Measurements from ENCODE around the gene CRYBA2. TPM values are rescaled to one million over a fixed set of nuclear protein-coding genes. Genes with fewer than 3 reads are reported as not detected.

CRYBA2 gene
- total RNA-seq, 1 donor from 2014 or later, result not detected

DNA sequence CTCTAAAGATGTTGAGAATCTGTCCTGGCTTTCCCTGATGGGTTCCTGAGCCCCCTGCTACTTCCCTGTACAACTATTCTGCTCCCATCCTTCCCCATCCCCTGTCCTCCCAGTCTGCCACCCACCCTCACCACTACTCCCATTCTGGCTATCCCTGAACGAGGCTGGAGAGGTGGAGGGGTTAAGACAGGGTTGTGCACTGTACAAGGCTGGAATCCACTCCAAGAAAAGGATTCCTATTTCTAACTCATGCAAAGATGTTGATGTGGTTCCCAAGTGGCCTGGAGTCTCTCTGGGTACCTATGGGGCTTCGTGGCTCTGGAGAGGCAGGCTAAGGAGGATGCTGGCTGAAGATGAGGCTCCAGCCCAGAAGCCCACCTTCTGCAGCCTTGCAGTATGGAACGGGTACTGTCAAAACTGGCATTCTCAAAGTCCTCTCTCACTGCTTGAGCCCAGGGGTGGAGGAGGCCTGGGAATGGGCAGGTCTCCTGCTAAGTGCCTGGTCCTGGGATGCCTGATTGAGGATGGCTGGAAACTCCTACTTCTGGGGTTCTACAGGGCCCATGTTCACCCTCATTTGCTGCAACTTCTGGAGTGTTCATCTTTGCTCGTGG is 7.0 kb downstream of the CRYBA2 start:
- ATAC-seq (no peak), DNase-seq (ENCODE audit: missing footprints) (no peak)
- intact Hi-C loops (cut with DNase I), result no loop called here

DNA sequence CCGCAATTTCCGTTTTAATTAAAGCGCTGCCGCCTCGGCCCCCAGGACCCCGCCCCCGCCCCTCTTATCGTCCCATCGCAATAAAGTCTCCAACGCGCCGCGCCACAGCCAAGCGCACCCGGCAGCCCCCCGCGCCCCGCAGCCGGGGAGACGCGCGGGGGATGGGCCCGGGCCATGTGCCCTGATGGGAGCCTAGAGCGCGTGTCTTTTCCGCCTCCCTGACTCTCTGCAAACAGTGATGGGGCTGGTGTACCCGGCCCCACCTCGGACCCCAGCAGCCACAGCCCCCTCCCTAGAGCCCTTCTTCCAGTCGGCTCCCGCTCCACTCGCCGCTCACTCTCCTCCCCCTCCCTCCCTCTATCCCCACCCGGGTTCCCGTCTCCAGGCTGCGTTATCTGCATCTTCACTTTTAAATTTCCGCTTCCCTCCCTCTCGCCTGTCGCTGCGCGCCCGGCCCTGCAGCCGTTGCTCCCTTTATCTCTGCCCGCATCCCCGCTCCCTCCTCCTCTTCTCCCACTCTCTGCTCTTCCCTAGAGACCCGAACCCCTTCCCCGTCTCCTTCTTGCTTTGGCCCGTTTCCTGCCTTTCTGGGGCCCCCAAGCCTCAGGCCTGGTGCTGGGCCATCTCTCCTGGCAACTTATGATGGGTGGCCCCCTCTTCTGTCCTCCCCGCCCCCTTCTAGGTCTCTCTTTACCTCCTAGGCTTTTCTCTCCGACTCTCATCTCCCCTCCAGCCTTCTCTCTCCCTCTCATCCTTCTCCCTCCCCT is 7.7 kb downstream of the CRYBA2 start:
- intact Hi-C loops (cut with DNase I), result no loop called here
- ATAC-seq, result no peak
- DNase-seq (ENCODE audit: missing footprints), result no peak

DNA sequence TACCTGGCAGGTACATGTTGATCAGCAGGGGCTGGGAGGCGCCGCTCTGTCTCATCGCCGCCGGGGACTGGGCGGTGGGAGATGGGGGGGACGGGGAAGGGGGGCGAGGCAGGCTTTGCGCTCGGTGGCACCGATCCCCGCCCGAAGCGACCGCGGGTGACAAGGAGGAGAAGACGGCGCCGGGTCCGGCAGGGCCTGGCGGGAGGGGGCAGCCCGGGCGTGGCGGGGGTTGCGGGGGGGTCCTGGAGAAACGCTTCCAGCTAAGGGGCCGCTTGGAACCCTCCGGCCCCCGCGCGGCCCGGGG is 8.2 kb downstream of the CRYBA2 start, which contains the start of gene FEV:
FEV (minus strand) TSS at position 164 of the 304 bp plus-strand sequence; CDS start at position 55, 109 bp downstream.
- ATAC-seq, result no peak
- intact Hi-C loops (cut with DNase I), result no loop called here
- DNase-seq (ENCODE audit: missing footprints), result no peak

DNA sequence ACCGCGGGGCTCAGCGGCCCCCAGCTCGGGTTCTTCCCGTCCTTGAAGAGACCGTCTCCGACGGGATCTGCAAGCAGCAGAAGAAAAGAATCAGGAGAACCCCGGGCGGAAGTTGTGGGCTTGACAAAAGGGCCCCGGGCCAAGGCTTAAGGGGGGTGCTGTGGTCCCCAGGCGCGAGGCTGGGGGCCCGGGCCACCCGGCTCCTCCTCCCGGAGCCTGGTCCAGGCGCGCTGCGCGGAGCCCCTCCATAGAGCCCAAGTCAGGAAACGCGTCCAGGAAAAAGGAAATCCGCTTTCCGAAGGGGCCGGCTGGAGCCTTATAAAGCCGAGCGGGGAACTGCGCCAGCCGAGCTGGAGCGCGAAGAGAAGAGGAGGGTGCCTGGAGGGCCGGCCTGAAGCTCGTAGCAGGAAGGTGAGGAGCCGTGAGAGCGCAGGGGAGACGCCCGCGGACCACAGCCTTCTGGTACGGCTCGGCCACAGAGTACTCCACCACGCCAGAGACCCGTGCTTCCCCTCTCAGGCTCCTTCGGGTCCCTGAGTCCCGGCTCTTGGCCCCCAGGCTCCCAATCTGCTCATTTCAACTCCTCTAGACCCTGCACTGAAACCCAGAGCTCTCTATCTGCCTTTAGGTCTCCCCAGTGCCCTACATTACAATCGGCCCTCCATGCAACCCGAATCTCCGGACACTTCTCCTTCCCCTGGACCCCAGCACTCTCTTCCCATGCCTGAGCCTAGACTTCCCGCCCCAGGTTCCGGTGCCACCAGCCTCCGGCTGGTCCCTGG is 8.8 kb downstream of the CRYBA2 start:
- no peak for DNase-seq (ENCODE audit: missing footprints)

DNA sequence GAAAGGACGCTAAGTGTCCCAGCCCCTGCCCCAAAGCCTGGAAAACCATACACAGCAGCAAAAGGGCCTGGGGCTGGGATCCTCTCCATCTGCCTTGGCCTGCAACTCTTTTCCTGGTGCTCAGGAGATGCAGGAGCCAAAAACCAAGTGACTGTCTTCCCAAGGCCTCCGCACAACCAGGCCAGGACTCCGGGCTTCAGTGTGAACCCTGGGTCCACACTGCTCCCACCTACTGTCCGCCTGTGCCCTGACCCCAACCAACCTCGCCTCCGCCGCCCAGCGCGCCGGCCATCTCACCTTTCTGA is 9.3 kb downstream of the CRYBA2 start:
- no peak for ATAC-seq
- DNase-seq (ENCODE audit: missing footprints), result no peak
- intact Hi-C loops (cut with DNase I), result no loop called here

More for the DNA sequence above, 8.8 kb downstream of the CRYBA2 start:
- ATAC-seq, result no peak
- intact Hi-C loops (cut with DNase I), result no loop called here

DNA sequence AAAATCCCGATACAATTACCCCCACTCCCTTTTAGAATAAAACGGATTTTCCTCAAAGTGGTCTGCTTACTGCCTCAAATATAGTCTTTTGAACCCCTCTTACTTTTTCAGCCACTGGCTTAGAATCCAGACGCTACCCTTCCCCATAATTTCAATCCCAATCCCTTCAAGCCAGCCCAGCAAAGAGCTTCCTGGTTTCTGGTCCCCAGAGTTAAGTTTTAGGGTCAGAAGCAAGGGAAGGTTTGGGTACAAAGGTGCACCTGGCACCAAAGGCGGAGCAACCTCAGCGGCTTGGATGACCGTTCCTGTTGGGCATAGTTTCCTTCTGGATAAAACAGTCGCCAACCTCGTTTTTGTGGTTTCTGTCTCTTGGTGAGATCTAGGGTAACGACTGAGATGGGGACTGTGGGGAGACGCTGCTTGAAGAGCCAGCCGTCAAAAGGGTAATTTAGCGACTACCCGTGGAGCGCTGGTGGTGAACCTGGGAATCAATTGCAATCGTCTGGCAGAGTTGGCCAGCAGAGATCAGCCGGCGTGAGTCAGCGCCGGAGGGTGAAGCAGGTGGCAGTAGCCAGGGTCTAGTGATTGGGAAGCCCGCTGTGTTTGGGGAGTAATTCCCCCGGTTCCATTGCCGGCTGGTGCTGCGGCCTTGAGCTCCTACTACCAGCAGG is 9.8 kb downstream of the CRYBA2 start:
- intact Hi-C loops (cut with DNase I), result no loop called here
- DNase-seq (ENCODE audit: missing footprints), result no peak
- ATAC-seq, result no peak

DNA sequence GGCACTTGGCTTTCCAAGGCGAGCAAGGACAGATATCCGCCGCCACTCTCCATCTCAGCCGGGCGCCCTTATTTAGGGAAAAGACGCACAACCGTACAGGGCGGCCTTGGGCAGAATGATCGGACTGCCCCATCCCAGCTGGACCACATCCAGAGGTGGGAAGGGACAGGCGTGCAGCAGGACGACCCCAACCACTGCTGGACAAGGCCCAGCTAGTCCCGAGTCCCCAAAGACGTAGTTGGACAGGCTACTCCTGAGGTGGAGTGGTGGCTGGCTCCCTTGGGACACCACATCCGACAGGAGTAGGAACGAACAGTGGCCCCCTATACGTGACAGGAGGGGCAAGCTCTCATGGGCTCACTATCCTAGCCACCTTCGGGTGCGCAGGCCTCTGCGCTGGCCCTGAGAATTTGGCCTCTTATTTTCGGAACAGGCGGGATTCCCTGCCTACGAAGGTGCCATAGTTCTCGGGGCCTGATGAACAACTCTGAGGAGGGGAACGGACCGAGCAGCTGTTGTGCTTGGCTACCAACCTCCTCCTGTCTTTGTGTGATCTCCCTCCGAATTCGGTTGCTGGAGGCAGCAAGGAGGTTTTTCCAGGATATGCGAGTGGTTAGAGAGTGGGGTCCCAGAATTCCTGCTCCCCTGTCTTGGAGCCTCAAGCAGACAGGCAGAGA is 10.5 kb downstream of the CRYBA2 start:
- DNase-seq (ENCODE audit: missing footprints) (no peak), ATAC-seq (no peak)
- intact Hi-C loops (cut with DNase I), result no loop called here

DNA sequence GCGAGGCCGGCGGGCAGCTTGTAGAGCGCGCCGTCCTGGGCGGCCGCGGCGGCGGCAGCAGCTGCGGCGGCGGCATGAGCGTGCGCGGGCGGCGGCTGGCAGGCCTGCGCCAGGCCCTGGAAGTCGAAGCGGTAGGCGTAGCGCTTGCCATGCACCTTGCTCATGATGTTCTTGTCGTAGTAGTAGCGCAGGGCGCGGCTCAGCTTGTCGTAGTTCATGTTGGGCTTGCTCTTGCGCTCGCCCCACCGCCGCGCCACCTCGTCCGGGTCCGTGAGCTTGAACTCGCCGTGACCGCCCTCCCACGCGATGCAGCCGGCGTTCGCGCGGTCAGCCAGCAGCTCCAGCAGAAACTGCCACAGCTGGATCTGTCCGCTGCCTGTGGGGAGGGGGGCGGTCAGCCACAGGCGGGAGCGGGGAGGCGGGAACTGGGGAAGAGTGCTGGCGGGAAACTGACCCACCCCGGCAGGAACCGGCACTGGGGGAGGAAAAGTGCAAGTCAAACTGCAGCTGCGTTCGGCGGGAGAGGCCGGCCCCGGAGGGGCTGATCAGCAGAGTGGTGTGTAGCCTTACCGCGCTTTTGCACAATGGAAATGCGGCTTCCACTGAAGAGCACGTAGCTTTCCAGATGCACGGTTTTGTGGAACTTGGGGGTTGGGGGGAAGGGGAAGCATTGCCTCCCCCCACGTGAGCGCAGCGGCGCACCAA is 11.2 kb downstream of the CRYBA2 start:
- ATAC-seq (no peak), DNase-seq (ENCODE audit: missing footprints) (no peak)
- intact Hi-C loops (cut with DNase I), result no loop called here

DNA sequence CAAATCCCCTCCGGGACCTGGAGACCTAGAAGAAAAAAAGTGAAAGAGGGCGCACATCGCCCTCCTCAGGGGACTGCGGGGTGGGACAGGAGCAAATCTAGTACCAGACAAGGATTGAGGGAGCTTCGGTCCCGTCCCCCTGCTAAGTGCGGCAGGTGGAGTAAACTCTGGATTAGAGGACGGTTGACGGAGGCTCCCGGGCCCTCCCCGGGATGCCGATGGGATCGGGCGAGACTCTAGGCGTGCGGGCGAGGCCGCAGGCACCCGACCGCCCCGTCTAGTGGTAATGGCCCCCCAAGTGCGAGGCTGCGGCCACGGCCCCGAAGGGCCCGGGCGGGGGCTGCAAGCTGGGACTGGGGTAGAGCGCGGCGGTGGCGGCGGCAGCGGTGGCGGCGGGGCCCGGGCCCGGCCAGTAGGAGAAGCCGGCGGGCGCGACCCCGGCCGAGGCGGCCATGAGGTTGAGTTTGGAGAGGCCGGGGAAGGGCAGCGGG is 11.8 kb downstream of the CRYBA2 start:
- intact Hi-C loops (cut with DNase I), result no loop called here
- no peak for ATAC-seq
- DNase-seq (ENCODE audit: missing footprints), result no peak

DNA sequence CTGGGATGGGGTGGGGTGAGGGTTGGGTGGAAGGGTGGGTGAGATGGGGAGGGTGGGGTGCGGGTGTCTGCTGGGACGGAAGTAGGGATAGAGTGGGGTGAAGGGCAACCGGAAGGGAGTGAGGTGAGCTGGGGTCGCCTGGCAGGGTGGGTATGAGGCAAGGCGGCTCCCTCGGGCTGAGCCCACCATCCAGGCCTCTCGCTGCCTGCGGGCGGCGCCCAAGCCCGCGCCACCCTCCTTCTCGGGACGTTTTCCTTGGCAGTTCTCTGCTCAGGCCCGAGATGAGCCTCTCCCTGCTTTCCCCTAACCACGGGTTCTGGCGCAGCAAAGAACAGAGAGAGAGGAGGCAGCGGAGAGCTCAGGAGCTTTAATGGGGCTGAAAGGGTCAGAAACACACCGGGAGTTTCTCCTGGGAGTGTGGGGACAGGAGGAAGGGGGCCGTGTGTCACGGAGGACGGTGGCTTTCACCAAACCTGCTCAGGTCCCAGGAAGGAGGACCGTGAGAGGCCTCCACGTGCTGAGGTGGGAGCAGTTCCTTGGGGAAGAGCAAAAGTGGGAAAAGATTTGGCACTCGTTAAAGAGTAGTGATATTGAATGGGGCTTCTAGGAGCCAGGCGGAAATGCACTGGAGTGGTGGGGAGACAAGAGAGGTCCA is 12.4 kb downstream of the CRYBA2 start:
- no peak for ATAC-seq
- intact Hi-C loops (cut with DNase I), result no loop called here
- no peak for DNase-seq (ENCODE audit: missing footprints)

DNA sequence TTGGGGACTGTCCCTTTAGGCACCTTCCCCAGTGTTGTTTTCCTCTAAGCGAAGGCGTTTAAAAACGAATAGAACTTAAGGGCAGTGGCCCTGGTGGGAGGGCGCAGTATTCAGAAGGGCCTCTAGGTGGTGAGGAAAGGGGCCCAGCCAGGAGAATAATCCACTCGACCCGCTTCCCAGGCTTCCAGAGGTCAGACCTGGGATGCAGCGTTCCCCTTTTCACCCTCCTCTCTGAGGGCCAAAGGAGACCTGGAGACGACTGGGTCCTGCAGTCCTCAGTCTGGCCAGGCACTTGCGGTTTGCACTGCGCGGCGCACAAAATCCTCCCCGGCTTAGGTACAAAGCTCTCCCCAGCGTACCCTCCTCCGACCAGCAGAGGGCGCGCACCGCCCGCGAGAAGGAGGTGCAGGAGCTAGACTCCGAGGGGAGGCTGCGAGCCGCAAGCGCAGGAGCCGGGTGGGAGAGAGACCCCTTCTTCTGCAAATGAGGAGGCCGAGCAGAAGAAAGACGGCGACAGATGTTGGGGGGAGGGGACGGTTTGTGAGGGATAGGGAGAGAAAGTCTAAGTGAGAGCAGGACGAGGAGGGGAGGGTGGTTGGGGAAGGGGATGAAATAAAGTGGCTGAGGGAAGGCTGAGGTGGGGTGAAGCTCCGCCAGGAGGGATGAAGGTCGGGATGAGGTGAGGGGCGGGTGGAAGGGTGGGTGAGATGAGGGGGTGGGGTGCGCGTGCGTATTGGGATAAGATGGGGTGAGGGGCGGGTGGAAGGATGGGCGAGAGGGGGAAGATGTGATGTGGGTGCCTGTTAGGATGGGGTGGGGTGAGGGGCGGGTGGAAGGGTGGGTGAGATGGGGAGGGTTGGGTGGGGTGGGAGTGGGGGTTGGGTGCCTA is 13.1 kb downstream of the CRYBA2 start:
- DNase-seq (ENCODE audit: missing footprints) (peak; percentile 88), ATAC-seq (peak; percentile 85)
- intact Hi-C loops (cut with DNase I), result no loop called here

DNA sequence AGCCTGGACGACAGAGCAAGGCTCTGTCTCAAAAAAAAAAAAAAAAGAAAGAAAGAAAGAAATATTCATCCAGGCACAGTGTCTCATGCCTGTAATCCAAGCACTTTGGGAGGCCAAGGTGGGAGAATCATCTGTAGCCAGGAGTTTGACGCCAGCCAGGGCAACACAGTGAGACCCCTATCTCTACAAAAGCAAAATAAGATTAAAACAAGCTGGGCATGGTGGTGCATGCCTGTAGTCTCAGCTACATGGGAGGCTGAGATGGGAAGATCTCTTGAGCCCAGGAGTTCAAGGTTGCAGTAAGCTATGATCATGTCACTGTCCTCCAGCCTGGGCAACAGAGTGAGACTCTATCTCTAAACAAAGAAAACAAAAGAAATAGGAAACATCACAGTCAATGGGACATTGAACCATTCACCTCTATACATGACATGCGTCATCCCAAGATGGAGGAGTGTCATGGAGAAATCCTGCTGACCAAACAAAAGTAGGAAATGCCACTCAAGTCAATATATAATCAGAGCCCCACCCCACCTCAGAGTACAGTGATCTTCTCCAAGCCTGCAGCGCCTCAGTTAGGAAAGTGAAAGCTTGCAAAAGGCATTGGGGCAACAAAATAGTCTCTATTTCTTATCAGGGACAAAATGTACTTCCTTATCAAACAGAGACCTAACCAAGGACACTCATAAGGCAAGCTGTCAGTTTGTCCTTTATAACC is 18.0 kb downstream of the CRYBA2 start:
- DNase-seq (ENCODE audit: missing footprints), result no peak
- intact Hi-C loops (cut with DNase I), result no loop called here

DNA sequence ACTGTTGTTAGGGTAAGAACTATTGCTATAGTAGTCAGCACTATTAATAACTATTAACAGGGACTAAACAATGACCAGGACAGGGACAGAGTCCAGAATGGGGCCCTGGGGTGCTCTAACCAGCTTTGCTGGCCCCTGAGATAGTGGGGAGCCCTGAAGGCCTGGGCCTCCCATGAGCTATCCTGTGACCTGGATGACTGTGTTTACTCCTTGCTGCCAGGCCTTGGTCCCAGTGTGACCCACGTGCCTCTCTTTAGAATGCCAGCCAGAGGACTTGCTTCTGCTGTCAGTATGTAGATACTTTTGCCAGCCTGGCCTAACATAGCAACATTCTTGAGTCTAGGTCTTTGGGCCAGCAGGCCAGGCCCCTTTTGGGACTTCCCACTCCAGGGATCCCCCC is 22.3 kb downstream of the CRYBA2 start:
- intact Hi-C loops (cut with DNase I), result no loop called here
- DNase-seq (ENCODE audit: missing footprints) (no peak), ATAC-seq (peak; percentile 37)

More for the DNA sequence above, 18.0 kb downstream of the CRYBA2 start:
- ATAC-seq, result no peak

DNA sequence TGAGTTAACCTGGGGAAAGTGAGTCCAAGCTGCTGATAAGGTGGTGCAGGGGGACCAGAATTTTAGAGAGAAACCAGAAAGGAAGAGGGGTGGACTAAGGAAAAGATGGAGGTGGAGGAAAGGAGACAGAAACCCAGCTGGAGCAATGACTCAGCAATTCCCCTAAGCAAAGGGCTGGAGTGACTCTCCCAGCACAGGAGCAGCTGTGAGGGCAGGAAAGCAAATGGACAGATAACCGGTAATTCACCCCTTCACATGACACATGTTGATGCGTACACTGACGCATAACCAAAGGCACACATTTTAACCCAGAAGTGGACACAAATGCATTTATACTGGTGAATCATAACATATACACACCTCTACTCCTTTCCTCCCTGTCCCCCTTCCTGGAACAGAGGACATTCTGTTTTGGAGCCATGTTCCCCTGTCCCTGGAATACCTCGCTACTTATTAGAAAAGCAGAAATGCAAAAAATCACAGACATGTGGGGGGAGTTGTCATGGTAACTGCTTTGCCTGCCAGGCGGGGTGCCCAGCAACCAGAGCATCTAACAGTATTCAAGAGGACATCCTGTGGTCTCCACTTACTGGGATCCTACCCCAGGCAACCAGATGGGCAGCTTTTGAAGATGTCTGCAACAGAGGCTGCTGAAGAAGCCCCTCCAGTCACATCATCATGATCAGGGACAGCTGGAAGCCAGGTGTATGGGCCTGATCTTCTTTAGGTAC is 29.0 kb downstream of the CRYBA2 start:
- ATAC-seq (no peak), DNase-seq (ENCODE audit: missing footprints) (no peak)
- intact Hi-C loops (cut with DNase I), result no loop called here

DNA sequence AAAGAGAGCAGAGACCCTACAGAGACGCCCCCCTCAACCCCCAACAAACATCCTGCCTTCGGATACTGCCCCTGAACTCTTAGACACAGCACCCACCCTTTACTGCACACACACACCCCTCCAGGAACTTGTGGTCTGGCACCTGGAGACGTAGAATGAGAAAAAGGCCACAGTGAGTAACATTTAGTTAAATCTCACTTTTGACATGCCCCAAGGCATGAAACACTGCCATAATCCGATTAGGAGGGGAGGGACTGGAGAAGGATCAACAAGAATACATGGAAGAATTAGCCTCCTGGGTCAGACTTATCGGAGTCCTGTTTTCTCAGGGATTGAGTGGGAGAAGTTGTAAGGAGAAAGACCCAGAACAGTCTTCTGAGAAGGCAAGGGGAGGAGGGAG is 29.6 kb downstream of the CRYBA2 start:
- DNase-seq (ENCODE audit: missing footprints), result no peak
- no peak for ATAC-seq
- intact Hi-C loops (cut with DNase I), result no loop called here

Measured in Right ventricle myocardium inferior (tissue), 1 donor.